H1 (cell line): ENCODE results near the gene CDC42SE2.
"Not testable (repeated sequence)": the region's sequence is repeated elsewhere in the genome, so short reads cannot be mapped to it uniquely, and the experiment has no call there.

Experiments
- ASH2L ChIP-seq: fragments of 200-600, 300-600 bp; sonication (generic); IDR thresholded peaks from one replicate; pipeline ENCODE4 v1.7.1; 2017; ENCODE audit warnings: low read length
- ATF3 ChIP-seq: IDR thresholded peaks from 2 replicates; pipeline ENCODE4 v1.6.1; 2011; ENCODE audit warnings: low read depth, mild to moderate bottlenecking, low read length; ENCODE audit not compliant: insufficient read depth
- CEBPB ChIP-seq: IDR thresholded peaks from 2 replicates; pipeline ENCODE4 v1.6.1; 2012; ENCODE audit warnings: low read depth, low read length
- CHD1 ChIP-seq: IDR thresholded peaks from 2 replicates; pipeline ENCODE4 v1.6.1; 2012; ENCODE audit warnings: low read depth, low read length, improper control_type of control experiment
- CTCF ChIP-seq, 3 experiments: IDR thresholded peaks; 1 replicate in 2 of 3; 2 replicates in 1 of 3; pipeline versions ENCODE4 v1.5.1 to v1.6.1; 2011; ENCODE audit warnings: low read length in 3 of 3, mild to moderate bottlenecking in 3 of 3, inconsistent platforms in 2 of 3, low read depth in 1 of 3, moderate library complexity in 1 of 3; ENCODE audit not compliant: insufficient read depth in 1 of 3; ENCODE audit errors: control extremely low read depth in 1 of 3
- EZH2 ChIP-seq: fragments of 200-600 bp; sonication (generic); IDR thresholded peaks from 2 replicates; pipeline ENCODE4 v1.7.1; 2012; ENCODE audit warnings: low read depth, mild to moderate bottlenecking, moderate library complexity, low read length, inconsistent platforms; ENCODE audit not compliant: severe bottlenecking
- POLR2A ChIP-seq, 2 experiments: IDR thresholded peaks; 1 replicate in 1 of 2; 2 replicates in 1 of 2; pipeline ENCODE4 v1.6.1; 2011; ENCODE audit warnings: low read depth in 2 of 2, low read length in 2 of 2, mild to moderate bottlenecking in 2 of 2; ENCODE audit errors: control extremely low read depth in 1 of 2
- RAD21 ChIP-seq, 2 experiments: IDR thresholded peaks in 1 of 2; conservative IDR thresholded peaks in 1 of 2; 2 replicates each; pipeline ENCODE4 v1.6.1; 2011; ENCODE audit warnings: low read depth in 2 of 2, low read length in 2 of 2, improper control_type of control experiment in 1 of 2, inconsistent platforms in 1 of 2, mild to moderate bottlenecking in 1 of 2, moderate library complexity in 1 of 2
- RFX5 ChIP-seq: IDR thresholded peaks from 2 replicates; pipeline ENCODE4 v1.6.1; 2011; ENCODE audit warnings: low read depth, low read length, improper control_type of control experiment, borderline replicate concordance
- SIRT6 ChIP-seq: IDR thresholded peaks from one replicate; pipeline ENCODE4 v1.7.1; 2012; ENCODE audit warnings: low read length, inconsistent platforms
- TAF1 ChIP-seq: IDR thresholded peaks from 2 replicates; pipeline ENCODE4 v1.6.1; 2011; ENCODE audit warnings: mild to moderate bottlenecking, low read depth, low read length

- not testable (repeated sequence) for TF ChIP-seq CTCF (IDR thresholded peaks at IDR 0.05; ENCODE audit: control extremely low read depth in 1 of 3, insufficient read depth in 1 of 3, low read depth in 1 of 3, low read length in 3 of 3); SIRT6; EZH2; RAD21 (IDR thresholded peaks at IDR 0.05 in 1 of 2, conservative IDR thresholded peaks at IDR 0.05 in 1 of 2; ENCODE audit: low read depth in 2 of 2, low read length in 2 of 2); ATF3; RFX5; TAF1; CEBPB; ASH2L; POLR2A (IDR thresholded peaks at IDR 0.05; ENCODE audit: control extremely low read depth in 1 of 2, low read depth in 2 of 2, low read length in 2 of 2); CHD1
Observed at GRCh38 chr5:131254025-131254424, 9.8 kb upstream of the CDC42SE2 start.
